RPMI8226 (cell line): ENCODE results near the gene APAF1.
A peak's percentile ranks its signal among the peaks of the same experiment; 100 is the strongest.
"Not testable (repeated sequence)": the region's sequence is repeated elsewhere in the genome, so short reads cannot be mapped to it uniquely, and the experiment has no call there.

Experiments used
- DNase-seq: peaks from one replicate; pipeline ENCODE4 v3.0.0-alpha.2; 2015

APAF1 gene

DNA sequence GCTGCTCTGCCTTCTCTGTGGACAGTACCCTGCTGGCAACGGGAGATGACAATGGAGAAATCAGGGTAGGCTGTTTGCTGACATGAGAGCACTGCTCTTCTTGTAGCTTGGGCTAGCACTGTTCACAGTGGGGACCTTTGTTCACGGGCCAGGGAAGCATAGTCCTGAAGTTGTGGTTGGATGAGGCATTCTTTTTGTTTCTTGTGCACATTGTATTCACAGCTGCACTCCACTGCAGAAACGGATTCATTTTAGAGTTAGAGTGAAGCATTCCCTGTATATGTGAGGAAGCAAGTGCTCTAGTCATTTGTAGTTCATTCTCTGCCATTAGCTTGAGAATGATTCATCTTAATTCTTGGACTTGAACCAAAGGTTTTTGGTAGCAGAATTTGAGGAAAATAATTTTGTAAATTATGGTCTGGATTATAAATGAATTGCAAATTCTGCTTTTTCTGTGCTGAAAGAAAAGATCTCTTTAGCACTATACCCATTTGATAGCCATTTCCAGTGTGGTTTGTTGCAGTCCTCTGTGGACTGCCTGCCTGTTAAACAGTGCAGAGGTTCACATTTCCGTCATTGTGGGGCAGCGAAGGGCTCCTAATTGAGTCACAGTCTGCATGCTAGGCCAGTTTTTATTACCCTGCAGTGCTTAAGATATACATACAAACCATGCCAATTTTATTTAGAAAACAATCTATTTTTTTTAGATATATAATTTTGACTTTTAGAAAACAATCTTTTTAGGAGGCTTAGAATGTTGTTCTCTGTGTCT lies 80.6 kb downstream of the APAF1 start:
- DNase-seq: peak; percentile 68

DNA sequence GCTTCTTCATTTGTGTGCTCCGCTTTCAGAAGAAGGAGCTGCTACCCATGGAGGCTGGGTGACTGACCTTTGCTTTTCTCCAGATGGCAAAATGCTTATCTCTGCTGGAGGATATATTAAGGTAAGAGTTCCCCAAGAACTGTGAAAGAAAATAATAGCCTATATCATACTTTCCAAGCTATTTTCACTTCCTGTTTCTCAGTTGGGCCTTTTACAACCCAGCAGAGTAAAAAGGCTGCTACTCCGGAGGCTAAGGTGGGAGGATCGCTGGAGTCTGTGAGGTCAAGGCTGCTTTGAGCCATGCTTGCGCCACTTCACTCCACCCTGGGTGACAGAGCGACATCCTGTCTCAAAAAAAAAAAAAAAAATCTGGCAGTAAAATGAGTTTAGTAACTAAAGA lies 82.1 kb downstream of the APAF1 start:
- peak; percentile 63 for DNase-seq

DNA sequence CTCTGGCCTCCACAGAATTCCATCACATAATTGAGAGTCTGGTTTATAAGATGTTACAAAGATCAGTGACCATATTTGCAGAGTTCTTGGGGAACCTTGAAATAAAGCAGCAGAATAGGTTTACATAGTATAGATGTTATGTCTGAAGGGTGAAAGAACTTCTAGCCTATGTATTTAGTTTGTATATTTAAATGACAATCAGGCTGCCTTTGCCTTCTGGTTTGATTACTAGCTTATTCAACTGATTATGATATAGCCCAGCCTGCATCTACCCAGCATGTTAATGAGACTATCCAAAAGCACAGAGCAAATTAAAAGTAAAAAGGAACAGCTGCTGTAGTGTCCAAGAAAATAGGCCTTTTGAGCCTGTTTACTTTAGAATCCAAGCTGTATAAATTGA lies 85.3 kb downstream of the APAF1 start:
- no peak for DNase-seq

DNA sequence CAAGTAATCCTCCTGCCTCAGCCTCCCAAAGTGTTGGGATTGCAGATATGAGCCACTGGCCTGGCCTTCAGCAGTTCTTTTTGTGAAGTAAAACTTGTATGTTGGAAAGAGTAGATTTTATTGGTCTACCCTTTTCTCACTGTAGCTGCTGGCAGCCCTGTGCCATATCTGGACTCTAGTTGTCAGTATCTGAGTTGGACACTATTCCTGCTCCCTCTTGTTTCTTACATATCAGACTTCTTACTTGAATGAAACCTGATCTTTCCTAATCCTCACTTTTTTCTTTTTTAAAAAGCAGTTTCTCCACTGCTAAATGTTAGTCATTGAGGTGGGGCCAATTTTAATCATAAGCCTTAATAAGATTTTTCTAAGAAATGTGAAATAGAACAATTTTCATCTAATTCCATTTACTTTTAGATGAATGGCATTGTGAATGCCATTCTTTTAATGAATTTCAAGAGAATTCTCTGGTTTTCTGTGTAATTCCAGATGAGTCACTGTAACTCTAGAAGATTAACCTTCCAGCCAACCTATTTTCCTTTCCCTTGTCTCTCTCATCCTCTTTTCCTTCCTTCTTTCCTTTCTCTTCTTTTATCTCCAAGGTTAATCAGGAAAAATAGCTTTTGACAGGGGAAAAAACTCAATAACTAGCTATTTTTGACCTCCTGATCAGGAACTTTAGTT lies 88.7 kb downstream of the APAF1 start:
- DNase-seq: no peak

DNA sequence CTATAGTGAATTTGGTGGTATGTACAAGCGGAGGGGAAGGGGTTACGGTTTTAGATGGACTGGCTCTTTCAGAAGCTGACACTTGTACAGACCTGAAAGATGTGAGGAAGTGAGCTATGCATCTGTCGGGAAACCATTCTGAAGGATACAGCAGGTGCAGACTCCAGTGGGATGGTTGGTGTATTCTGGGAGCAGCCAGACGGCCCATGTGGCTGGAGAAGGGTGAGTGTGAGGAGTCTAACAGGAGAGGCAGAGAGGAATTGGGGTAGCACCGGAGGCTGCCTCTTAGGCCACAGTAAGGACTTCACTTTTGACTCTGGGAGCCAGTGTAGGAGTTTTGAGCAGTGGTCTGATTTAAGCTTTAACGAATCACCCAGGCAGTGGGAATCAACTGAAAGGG lies 90.7 kb downstream of the APAF1 start:
- no peak for DNase-seq

GRCh38 chr12:98736352-98737321 lies 91.5 kb downstream of the APAF1 start:
- no peak for DNase-seq

- no peak for DNase-seq
These were observed 92.2 kb downstream of the APAF1 start for GRCh38 chr12:98737322-98737712.

- DNase-seq: no peak
These were observed 92.9 kb downstream of the APAF1 start for GRCh38 chr12:98738002-98738401.

DNA sequence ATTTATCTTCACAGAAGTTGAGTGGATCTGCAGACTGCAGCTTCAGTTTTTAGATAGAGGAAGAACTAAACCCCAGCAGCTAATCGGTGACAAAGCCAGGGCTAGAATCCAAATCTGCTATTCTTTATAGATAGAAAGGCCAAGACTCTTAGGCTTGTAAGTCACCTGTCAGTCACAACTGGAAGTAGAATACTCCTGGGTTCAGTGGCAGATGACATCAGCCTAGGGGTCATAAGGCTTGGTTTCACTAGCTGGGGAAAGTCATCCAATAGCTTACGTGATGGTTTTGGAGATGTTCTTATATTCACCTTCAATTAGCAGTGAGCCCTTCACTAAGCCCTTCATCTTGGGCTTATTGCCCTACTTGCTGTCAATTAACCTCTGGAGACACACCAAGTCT lies 93.4 kb downstream of the APAF1 start:
- DNase-seq: no peak

DNA sequence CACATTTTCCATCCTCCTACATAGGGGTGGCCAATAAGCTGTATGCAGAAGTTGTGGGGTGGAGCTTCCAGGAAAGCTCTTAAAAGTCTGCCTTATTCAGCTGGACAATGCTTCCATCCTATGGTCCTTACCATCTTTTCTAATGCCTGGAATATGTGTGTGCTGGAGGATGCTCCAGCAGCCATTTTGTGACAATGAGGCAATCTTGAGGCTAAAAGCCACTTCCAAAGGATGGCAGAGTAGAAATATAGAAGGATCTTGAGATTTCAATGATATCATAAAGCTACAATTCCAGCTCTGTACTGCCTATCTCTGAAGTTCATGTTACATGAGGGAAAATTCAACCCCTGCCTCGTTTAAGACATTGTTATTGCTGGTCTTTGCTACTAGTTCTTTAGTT lies 95.7 kb downstream of the APAF1 start:
- DNase-seq: no peak

- DNase-seq: no peak
These were observed 96.1 kb downstream of the APAF1 start for GRCh38 chr12:98741196-98741555.

DNA sequence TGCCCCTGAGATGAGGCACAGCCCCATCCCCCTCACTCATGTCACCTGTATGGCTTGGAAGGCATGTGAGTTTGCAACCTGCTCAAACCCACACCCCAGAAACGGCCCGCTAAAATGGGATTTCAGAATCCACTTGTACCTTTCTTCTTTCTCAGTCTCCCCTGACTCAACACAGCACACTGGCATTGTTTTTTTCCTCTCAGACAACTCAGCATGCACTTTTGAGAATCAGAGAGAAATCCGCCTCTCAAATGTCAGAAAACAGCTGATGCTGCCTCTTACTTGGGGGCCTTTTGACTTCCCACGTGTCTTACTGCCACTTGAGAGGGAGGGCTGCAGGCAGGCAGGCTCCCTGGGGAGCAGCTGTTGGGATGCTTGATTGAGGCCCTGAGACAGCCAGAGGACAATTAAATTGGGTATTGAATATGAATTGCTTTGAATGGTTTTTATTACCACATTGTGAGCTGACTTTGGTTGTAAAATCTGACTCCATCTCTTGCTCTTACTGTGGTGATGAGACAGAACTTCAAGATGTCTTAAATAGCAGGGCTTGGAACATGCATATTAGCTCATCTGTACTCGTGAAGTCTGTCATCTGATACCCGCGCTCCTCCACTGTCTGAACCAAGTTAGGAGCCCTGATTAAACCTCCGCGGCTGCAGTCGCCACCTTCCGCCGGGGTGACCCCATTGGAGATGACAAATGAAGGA lies 96.6 kb downstream of the APAF1 start:
- DNase-seq: no peak

- peak; percentile 58 for DNase-seq
These were observed 98.4 kb downstream of the APAF1 start for GRCh38 chr12:98743362-98743953.

DNA sequence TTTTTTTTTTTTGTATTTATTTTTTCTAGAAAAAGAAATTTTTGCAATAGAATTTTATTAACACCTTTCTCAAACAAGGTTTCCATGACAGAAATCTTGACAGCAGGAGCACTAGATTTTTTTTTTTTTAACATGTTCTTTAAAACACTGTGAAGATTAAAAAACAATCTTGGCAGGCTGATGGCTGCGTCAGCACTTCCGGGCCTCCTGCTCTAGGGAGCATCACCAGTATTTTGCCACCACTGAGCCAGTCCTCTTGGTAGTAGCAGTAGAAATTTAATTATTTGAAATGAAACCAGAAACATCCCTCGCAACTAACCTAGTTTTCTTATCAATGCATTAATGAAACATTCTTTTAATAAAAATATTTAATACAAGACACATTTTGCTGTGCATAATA lies 99.6 kb downstream of the APAF1 start:
- DNase-seq: peak; percentile 93

DNA sequence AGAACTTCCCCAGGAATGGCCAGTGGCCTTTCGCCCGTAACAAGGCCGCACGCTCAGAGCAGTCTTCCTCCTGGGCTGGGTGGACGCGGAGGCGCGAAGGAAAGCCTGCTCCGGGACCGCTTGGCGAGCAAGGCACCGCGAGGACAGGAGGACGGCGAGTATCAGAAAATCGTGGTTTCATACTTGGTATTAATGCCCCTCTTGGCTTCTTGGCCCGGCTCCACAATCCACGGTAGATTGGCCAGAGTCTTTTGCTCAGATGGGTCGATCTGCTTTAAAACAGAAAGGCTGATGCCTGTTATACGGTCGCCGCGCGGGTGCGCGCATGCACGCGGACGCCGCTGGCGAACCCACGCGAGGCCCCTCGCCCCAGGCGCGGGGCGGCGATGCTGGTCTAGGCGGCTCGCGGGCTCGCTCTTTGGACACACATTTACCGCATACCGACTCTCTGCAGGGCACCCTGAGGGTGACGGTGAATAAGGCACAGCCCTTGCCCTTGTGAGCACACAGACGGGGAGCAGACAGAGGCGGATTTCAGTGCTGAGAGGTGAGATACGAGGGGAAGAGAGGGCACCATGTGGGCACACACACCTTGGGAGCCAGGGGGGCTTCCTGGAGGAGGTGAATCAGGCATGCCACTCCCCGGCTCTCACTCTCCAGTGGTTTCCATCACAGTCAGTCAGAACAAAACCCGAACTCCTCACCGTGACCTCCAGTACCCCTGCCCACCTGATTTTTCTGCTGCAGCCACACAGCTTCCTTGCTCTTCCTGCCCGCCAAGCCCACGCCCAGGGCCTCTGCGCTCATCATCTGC lies 100.7 kb downstream of the APAF1 start:
- peak; percentile 26 for DNase-seq

DNA sequence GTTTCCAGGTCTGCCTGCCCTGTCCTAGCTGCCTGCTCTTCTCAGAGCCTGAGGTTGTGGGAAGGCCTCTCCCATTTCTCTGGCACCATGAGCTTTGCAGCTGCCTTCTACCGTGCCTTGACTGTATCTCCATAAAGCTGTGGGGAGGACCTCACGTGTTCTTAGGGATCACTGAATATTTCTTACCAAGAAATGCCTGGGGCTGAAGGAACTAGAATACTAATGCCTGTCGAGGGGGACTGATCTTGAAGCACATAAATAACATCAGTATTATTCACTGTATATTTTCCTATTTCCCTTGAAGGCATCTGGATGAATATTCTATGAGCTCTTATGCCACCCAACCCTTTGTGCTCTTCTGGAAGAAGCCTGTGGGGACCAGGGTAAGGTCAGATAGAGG lies 103.4 kb downstream of the APAF1 start:
- DNase-seq: no peak

- no peak for DNase-seq
These were observed 105.4 kb downstream of the APAF1 start for GRCh38 chr12:98750511-98750910.

- no peak for DNase-seq
These were observed 106.6 kb downstream of the APAF1 start for GRCh38 chr12:98751580-98752115.

DNA sequence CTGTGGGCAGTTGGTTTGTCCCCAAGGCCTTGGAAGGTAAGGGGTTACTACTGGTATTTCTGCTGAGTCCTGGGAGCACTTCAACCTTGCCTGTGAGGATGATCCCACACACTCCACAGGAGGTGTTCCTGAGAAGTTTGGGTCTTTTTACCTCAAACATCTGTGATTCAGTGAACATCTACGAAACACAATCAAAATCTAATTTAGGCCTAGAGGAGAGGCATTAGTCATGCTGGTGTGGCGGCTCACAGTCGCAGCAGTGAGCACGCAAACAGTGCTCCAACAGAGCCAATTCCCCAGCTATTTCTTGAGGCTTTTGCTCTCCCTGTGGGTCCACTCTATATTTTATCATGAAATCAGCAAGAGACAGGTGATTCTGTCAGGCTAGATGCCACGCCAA lies 107.6 kb downstream of the APAF1 start:
- no peak for DNase-seq

GRCh38 chr12:98754095-98754494 lies 109.0 kb downstream of the APAF1 start:
- no peak for DNase-seq

DNA sequence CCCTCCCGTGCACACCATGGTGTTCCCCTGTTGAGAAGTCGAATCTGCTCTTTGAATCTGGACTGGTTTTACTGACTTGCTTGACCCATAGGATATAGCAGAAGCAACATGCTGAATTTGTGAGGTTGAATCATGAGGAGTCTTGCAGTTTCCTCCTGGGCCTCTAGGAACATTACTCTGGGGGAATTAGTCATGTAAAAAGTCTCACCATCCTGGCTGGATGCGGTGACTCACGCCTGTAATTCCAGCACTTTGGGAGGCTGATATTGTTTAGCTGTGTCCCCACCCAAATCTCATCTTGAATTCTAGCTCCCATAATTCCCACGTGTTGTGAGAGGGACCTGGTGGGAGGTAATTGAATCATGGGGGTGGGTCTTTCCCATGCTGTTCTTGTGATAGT lies 110.8 kb downstream of the APAF1 start:
- not testable (repeated sequence) for DNase-seq
